PC-9 (cell line): Measurements from ENCODE around the gene STAP2. TPM values are rescaled to one million over a fixed set of nuclear protein-coding genes. Genes with fewer than 3 reads are reported as not detected.

ENCODE experiments used
- BruUV-seq: library from RNA; stranded (reverse); fragments of 400-500 nt; replicated peaks from 2 replicates; lab custom pipeline; 2021; lab: Mats Ljungman, UMichigan
- CTCF ChIA-PET: fragments of 300-600 bp; sonication (Branson Sonifier 250); formaldehyde crosslinking; loops from one replicate; lab custom pipeline; 2022; ENCODE audit warnings: antibody characterized with exemption; lab: Charles Lee
- POLR2A ChIA-PET: fragments of 300-600 bp; sonication (Branson Sonifier 250); formaldehyde crosslinking; loops from one replicate; lab custom pipeline; 2022; ENCODE audit warnings: antibody characterized with exemption; ENCODE audit not compliant: unreplicated experiment; lab: Charles Lee
- DNase-seq, 2 experiments: peaks; one replicate each; pipeline versions ENCODE4 v3.0.0 to v3.0.0-alpha.2; 2015 to 2022; ENCODE audit warnings: mixed read lengths in 1 of 2
- H2AFZ ChIP-seq: fragments of 200-600 bp; sonication (generic); 2 replicates; pipeline ENCODE4 v1.8.1; 2017; ENCODE audit warnings: antibody characterized with exemption
- H3F3A ChIP-seq: fragments of 200-600 bp; sonication (generic); 2 replicates; pipeline ENCODE4 v1.8.1; 2017; ENCODE audit warnings: antibody characterized with exemption, mild to moderate bottlenecking, low read depth; ENCODE audit not compliant: insufficient read depth
- H3K27ac ChIP-seq: fragments of 200-600 bp; sonication (generic); 2 replicates; pipeline ENCODE4 v1.6.1; 2016; ENCODE audit warnings: mixed run types
- H3K27me3 ChIP-seq: fragments of 200-600 bp; sonication (generic); 2 replicates; pipeline ENCODE4 v1.6.1; 2016; ENCODE audit warnings: low read depth, mixed run types; ENCODE audit not compliant: insufficient read depth
- H3K36me3 ChIP-seq: fragments of 200-600 bp; sonication (generic); 2 replicates; pipeline ENCODE4 v1.6.1; 2016; ENCODE audit warnings: low read depth, mixed run types
- H3K4me1 ChIP-seq: fragments of 200-600 bp; sonication (generic); replicated peaks from 2 replicates; pipeline ENCODE4 v1.6.1; 2016; ENCODE audit warnings: mixed run types; ENCODE audit not compliant: insufficient read depth
- H3K4me2 ChIP-seq: fragments of 200-600 bp; sonication (generic); 2 replicates; pipeline ENCODE4 v1.6.1; 2017; ENCODE audit warnings: mixed run types
- H3K4me3 ChIP-seq: fragments of 200-600 bp; sonication (generic); 2 replicates; pipeline ENCODE4 v1.6.1; 2016; ENCODE audit warnings: mixed run types
- H3K79me2 ChIP-seq: fragments of 200-600 bp; sonication (generic); 2 replicates; pipeline ENCODE4 v1.6.1; 2017; ENCODE audit warnings: low read depth, mixed run types
- H3K9me2 ChIP-seq: fragments of 200-600 bp; sonication (generic); 2 replicates; pipeline ENCODE4 v1.8.1; 2017; ENCODE audit warnings: mild to moderate bottlenecking; ENCODE audit not compliant: insufficient read depth
- H3K9me3 ChIP-seq: fragments of 200-600 bp; sonication (generic); 2 replicates; pipeline ENCODE4 v1.8.1; 2016; ENCODE audit warnings: low read depth; ENCODE audit not compliant: insufficient read depth
- H4K20me1 ChIP-seq: fragments of 200-600 bp; sonication (generic); 2 replicates; pipeline ENCODE4 v1.8.1; 2017; ENCODE audit not compliant: insufficient read depth
- EZH2 ChIP-seq: fragments of 200-600 bp; sonication (generic); IDR thresholded peaks from 2 replicates; pipeline ENCODE4 v1.8.0; 2017; ENCODE audit warnings: antibody characterized with exemption, low read depth
- intact Hi-C: fragments of 100-400 bp; cut with micrococcal nuclease; formaldehyde crosslinking; loops from one replicate; pipeline ENCODE4 v1.10.0; 2022; ENCODE audit not compliant: unreplicated experiment
- total RNA-seq: library from RNA; stranded (reverse); gene quantifications from 2 replicates; pipeline ENCODE4 v1.2.3, GENCODE V29; 2021
- TF ChIP-seq, protein P1 (sequence below): fragments of 200-600 bp; sonication (generic); conservative IDR thresholded peaks from 2 replicates; pipeline ENCODE4 v1.6.1; 2017; ENCODE audit warnings: mixed run types, antibody characterized with exemption, mild to moderate bottlenecking, moderate library complexity

STAP2 gene
- total RNA-seq, 1 experiment from 2014 or later, result 29.8 TPM

DNA sequence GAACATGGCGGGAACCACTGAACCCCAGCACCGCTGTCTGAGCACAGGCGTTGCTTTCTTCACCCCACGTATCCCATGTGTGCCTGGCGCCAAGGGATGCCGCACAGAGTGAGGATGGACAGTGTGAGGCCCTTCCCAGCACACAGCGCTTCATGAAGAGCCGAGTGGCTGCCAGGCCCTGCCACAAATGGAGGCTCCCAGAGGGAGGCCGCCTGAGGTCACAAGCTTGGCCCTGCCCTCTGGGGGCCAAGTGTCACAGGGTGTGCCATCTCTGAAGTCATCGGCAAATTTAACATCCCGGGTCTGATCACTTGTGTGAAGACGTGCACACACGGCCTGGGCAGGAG lies 29.1 kb upstream of the STAP2 start:
- Histone ChIP-seq H3F3A (no peaks in the 10 kb centered on the region), H3K36me3 (no peaks in the 10 kb centered on the region), H3K27ac (no peak overlapping the region), H3K4me3 (no peak overlapping the region), H3K4me1 (no peaks in the 10 kb centered on the region), H4K20me1 (no peaks in the 10 kb centered on the region), H3K79me2 (peaks cover 5% of the 10 kb centered on the region; the same call in 1 of the 2 replicates), H3K27me3 (no peaks in the 10 kb centered on the region), H2AFZ (no peak overlapping the region), H3K4me2 (no peak overlapping the region), H3K9me2 (no peaks in the 10 kb centered on the region), H3K9me3 (no peaks in the 10 kb centered on the region)
- intact Hi-C loops, result no loop called here
- BruUV-seq, result no TSS peak
- ChIA-PET CTCF (no interaction called here), POLR2A (no interaction called here)
- TF ChIP-seq EZH2, result no peak
- TF ChIP-seq, protein P1, sequence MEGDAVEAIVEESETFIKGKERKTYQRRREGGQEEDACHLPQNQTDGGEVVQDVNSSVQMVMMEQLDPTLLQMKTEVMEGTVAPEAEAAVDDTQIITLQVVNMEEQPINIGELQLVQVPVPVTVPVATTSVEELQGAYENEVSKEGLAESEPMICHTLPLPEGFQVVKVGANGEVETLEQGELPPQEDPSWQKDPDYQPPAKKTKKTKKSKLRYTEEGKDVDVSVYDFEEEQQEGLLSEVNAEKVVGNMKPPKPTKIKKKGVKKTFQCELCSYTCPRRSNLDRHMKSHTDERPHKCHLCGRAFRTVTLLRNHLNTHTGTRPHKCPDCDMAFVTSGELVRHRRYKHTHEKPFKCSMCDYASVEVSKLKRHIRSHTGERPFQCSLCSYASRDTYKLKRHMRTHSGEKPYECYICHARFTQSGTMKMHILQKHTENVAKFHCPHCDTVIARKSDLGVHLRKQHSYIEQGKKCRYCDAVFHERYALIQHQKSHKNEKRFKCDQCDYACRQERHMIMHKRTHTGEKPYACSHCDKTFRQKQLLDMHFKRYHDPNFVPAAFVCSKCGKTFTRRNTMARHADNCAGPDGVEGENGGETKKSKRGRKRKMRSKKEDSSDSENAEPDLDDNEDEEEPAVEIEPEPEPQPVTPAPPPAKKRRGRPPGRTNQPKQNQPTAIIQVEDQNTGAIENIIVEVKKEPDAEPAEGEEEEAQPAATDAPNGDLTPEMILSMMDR, result no peak
- DNase-seq, result no peak

DNA sequence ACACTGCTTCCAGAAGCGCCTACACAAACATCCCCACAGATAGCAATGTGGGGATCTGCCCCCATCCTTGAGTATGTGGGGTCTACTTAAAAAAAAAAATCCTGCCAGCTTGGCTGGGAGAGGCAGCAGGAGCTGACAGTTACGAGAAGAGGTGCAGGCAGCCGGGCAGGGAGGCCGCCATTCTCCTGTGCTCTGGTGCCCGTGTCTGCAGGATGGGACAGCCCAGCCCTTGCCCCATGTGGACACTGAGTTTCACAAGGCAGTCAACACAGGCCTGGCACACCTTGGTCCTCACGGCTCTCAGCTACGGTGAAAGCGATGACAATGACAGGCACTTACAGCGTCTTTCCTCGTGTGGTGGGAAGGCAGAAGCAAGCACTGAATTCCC lies 28.7 kb upstream of the STAP2 start:
- CTCF ChIA-PET, result no interaction called here
- Histone ChIP-seq H3K4me1 (no peaks in the 10 kb centered on the region), H3K27ac (no peak overlapping the region), H3K9me2 (no peaks in the 10 kb centered on the region), H3K4me3 (no peak overlapping the region), H2AFZ (no peak overlapping the region), H3K4me2 (no peak overlapping the region), H3K9me3 (no peaks in the 10 kb centered on the region), H3K79me2 (peaks cover 1% of the 10 kb centered on the region; the same call in 1 of the 2 replicates), H4K20me1 (no peaks in the 10 kb centered on the region), H3F3A (no peaks in the 10 kb centered on the region), H3K27me3 (no peaks in the 10 kb centered on the region), H3K36me3 (no peaks in the 10 kb centered on the region)
- POLR2A ChIA-PET, result no interaction called here
- TF ChIP-seq, protein P1, result no peak
- no peak for TF ChIP-seq EZH2
- intact Hi-C loops, result no loop called here
- BruUV-seq, result no TSS peak
- DNase-seq, result no peak

DNA sequence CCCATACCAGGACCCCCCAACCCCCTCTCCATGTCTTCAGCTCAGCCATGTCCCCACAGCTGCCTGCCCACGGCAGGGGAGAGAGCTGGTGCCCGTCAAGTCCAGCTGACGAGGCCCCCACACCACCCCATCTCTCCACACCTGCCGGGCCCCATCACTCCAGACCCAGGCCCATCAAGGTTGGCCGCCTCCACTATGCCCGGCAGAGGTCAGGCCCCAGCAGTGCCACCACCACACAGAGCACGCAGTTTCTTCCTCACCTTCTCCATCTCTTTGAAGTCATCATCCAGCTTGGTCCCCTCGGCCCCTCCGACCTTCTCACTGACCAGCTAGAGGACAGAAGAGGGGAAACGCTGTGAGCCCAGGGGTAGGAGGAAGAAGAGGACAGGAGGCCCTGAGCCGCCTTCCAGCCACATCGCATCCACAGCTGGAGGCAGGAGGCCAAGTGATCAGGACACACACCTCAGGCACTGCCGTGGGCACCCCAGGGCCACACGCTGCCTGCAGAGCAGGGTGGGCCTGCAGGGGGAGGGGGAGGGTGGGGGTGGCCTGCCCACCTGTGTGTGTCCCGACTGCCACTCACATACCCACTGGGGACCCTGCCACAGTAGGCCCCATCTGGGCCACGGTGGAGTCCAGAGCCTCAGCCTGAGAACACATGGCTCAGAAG lies 28.2 kb upstream of the STAP2 start:
- no peaks in the 10 kb centered on the region for H3K9me2 ChIP-seq
- H2AFZ ChIP-seq, result no peak overlapping the region
- no TSS peak for BruUV-seq
- H3K27ac ChIP-seq, result no peak overlapping the region
- no peaks in the 10 kb centered on the region for H4K20me1 ChIP-seq
- H3K4me3 ChIP-seq, result no peak overlapping the region
- H3K4me1 ChIP-seq, result no peaks in the 10 kb centered on the region
- ChIA-PET CTCF (no interaction called here), POLR2A (no interaction called here)
- TF ChIP-seq, protein P1, result no peak
- no peak for TF ChIP-seq EZH2
- H3K36me3 ChIP-seq, result no peaks in the 10 kb centered on the region
- no peak for DNase-seq
- no peaks in the 10 kb centered on the region for H3F3A ChIP-seq
- H3K4me2 ChIP-seq, result no peak overlapping the region
- H3K9me3 ChIP-seq, result no peaks in the 10 kb centered on the region
- intact Hi-C loops, result no loop called here
- no peaks in the 10 kb centered on the region for H3K79me2 ChIP-seq
- H3K27me3 ChIP-seq, result no peaks in the 10 kb centered on the region
